Caco-2 (cell line): ENCODE measurements around the gene SH3RF1. TPM values are rescaled to one million over a fixed set of nuclear protein-coding genes. Genes with fewer than 3 reads are reported as not detected.

Experiments
- BruUV-seq: library from RNA; stranded (reverse); fragments of 400-500 nt; replicated peaks from 2 replicates; lab custom pipeline; 2021; lab: Mats Ljungman, UMichigan
- CTCF ChIA-PET: fragments of 300-600 bp; sonication (Branson Sonifier 250); formaldehyde crosslinking; loops from one replicate; lab custom pipeline; 2022; ENCODE audit warnings: antibody characterized with exemption; lab: Charles Lee
- POLR2A ChIA-PET: fragments of 300-600 bp; sonication (Branson Sonifier 250); formaldehyde crosslinking; loops from one replicate; lab custom pipeline; 2022; ENCODE audit warnings: antibody characterized with exemption; lab: Charles Lee
- DNase-seq, 2 experiments: peaks; one replicate each; pipeline versions ENCODE4 v3.0.0 to v3.0.0-alpha.2; 2020 to 2022
- H3K27me3 ChIP-seq: replicated peaks from 2 replicates; pipeline ENCODE4 v1.6.0; 2011; ENCODE audit warnings: low read length; ENCODE audit not compliant: control insufficient read depth, insufficient read depth
- H3K36me3 ChIP-seq: 2 replicates; pipeline ENCODE4 v1.5.1; 2011; ENCODE audit warnings: low read length; ENCODE audit not compliant: control insufficient read depth, insufficient read depth
- H3K4me1 ChIP-seq: fragments of 250-450 bp; sonication (Bioruptor Pico); 2 replicates; pipeline ENCODE4 v1.5.1; 2020; ENCODE audit warnings: mild to moderate bottlenecking
- H3K4me3 ChIP-seq: 2 replicates; pipeline ENCODE4 v1.5.1; 2011; ENCODE audit warnings: low read depth, mild to moderate bottlenecking, control low read depth, low read length
- H3K9me3 ChIP-seq: fragments of 250-450 bp; sonication (Bioruptor Pico); 2 replicates; pipeline ENCODE4 v1.5.1; 2020; ENCODE audit warnings: mild to moderate bottlenecking, moderate library complexity
- H3K27ac Mint-ChIP-seq: one replicate; pipeline ENCODE4 v1.8.0; 2022; ENCODE audit warnings: mixed read lengths; ENCODE audit not compliant: unreplicated experiment
- H3K27me3 Mint-ChIP-seq: one replicate; pipeline ENCODE4 v1.8.0; 2022; ENCODE audit warnings: mixed read lengths; ENCODE audit not compliant: insufficient read depth, unreplicated experiment
- H3K36me3 Mint-ChIP-seq: one replicate; pipeline ENCODE4 v1.8.0; 2022; ENCODE audit warnings: mild to moderate bottlenecking, mixed read lengths; ENCODE audit not compliant: insufficient read depth, unreplicated experiment
- H3K4me1 Mint-ChIP-seq: one replicate; pipeline ENCODE4 v1.8.0; 2022; ENCODE audit warnings: low read depth, mixed read lengths; ENCODE audit not compliant: unreplicated experiment
- H3K4me3 Mint-ChIP-seq: one replicate; pipeline ENCODE4 v1.8.0; 2022; ENCODE audit warnings: mild to moderate bottlenecking, moderate library complexity, mixed read lengths; ENCODE audit not compliant: unreplicated experiment
- H3K9me3 Mint-ChIP-seq: one replicate; pipeline ENCODE4 v1.8.0; 2022; ENCODE audit warnings: mixed read lengths; ENCODE audit not compliant: unreplicated experiment
- CTCF ChIP-seq, 2 experiments: fragments of 200-600 bp in 1 of 2; IDR thresholded peaks; 1 replicate in 1 of 2; 2 replicates in 1 of 2; pipeline versions ENCODE4 v1.5.1 to v1.8.0; 2011 to 2022; ENCODE audit warnings: antibody characterized with exemption in 1 of 2, control low read depth in 1 of 2, inconsistent platforms in 1 of 2, low read depth in 1 of 2, low read length in 1 of 2, mild to moderate bottlenecking in 1 of 2, moderate library complexity in 1 of 2; ENCODE audit not compliant: insufficient read depth in 1 of 2, severe bottlenecking in 1 of 2, unreplicated experiment in 1 of 2
- intact Hi-C: fragments of 100-400 bp; cut with micrococcal nuclease; formaldehyde crosslinking; loops from one replicate; pipeline ENCODE4 v1.10.0; 2022; ENCODE audit not compliant: unreplicated experiment
- total RNA-seq: library from RNA; stranded (reverse); gene quantifications from 2 replicates; pipeline ENCODE4 v1.2.3, GENCODE V29; 2022

Gene SH3RF1
- total RNA-seq, 1 experiment from 2014 or later = 25.1 TPM

GRCh38 chr4:169245061-169245460 lies 25.7 kb downstream of the SH3RF1 start:
- H3K4me3 ChIP-seq = no peak overlapping the region
- Mint-ChIP-seq H3K9me3 (no peaks in the 10 kb centered on the region), H3K27me3 (no peaks in the 10 kb centered on the region), H3K36me3 (peaks cover 11% of the 10 kb centered on the region), H3K4me1 (peaks cover 29% of the 10 kb centered on the region), H3K4me3 (no peak overlapping the region), H3K27ac (no peak overlapping the region)
- no peak for TF ChIP-seq CTCF (IDR thresholded peaks at IDR 0.05; ENCODE audit: insufficient read depth in 1 of 2, low read depth in 1 of 2, low read length in 1 of 2, severe bottlenecking in 1 of 2, unreplicated experiment in 1 of 2)
- no peaks in the 10 kb centered on the region for H3K36me3 ChIP-seq
- ChIA-PET POLR2A (no interaction called here), CTCF (no interaction called here)
- H3K9me3 ChIP-seq = no peaks in the 10 kb centered on the region
- intact Hi-C loops = no loop called here
- H3K4me1 ChIP-seq = peaks cover 20% of the 10 kb centered on the region
- DNase-seq = no peak
- H3K27me3 ChIP-seq = no peaks in the 10 kb centered on the region
- BruUV-seq = no TSS peak

- H3K4me1 ChIP-seq = peaks cover 10% of the 10 kb centered on the region
- H3K36me3 Mint-ChIP-seq = peaks cover 11% of the 10 kb centered on the region
- intact Hi-C loops = no loop called here
- H3K9me3 Mint-ChIP-seq = no peaks in the 10 kb centered on the region
- H3K4me1 Mint-ChIP-seq = peaks cover 21% of the 10 kb centered on the region
- H3K36me3 ChIP-seq = no peaks in the 10 kb centered on the region
- no peak overlapping the region for H3K4me3 ChIP-seq
- DNase-seq = peak in 1 of 2 experiments; percentile 10
- no TSS peak for BruUV-seq
- H3K27ac Mint-ChIP-seq = no peak overlapping the region
- H3K4me3 Mint-ChIP-seq = no peak overlapping the region
- no peak for TF ChIP-seq CTCF (IDR thresholded peaks at IDR 0.05; ENCODE audit: insufficient read depth in 1 of 2, low read depth in 1 of 2, low read length in 1 of 2, severe bottlenecking in 1 of 2, unreplicated experiment in 1 of 2)
- CTCF ChIA-PET = no interaction called here
- H3K27me3 ChIP-seq = no peaks in the 10 kb centered on the region
- H3K27me3 Mint-ChIP-seq = no peaks in the 10 kb centered on the region
- no peaks in the 10 kb centered on the region for H3K9me3 ChIP-seq
- POLR2A ChIA-PET = no interaction called here
These were observed 26.7 kb downstream of the SH3RF1 start for GRCh38 chr4:169243825-169244609.

GRCh38 chr4:169241464-169241863 lies 29.3 kb downstream of the SH3RF1 start:
- Mint-ChIP-seq H3K4me1 (peaks cover 10% of the 10 kb centered on the region), H3K27me3 (no peaks in the 10 kb centered on the region), H3K9me3 (no peaks in the 10 kb centered on the region), H3K4me3 (no peak overlapping the region), H3K27ac (no peak overlapping the region), H3K36me3 (peaks cover 6% of the 10 kb centered on the region)
- no TSS peak for BruUV-seq
- no peaks in the 10 kb centered on the region for H3K9me3 ChIP-seq
- no peaks in the 10 kb centered on the region for H3K36me3 ChIP-seq
- ChIA-PET CTCF (no interaction called here), POLR2A (no interaction called here)
- no peak for TF ChIP-seq CTCF (IDR thresholded peaks at IDR 0.05; ENCODE audit: insufficient read depth in 1 of 2, low read depth in 1 of 2, low read length in 1 of 2, severe bottlenecking in 1 of 2, unreplicated experiment in 1 of 2)
- H3K27me3 ChIP-seq = no peaks in the 10 kb centered on the region
- H3K4me1 ChIP-seq = peaks cover 5% of the 10 kb centered on the region; the same call in 1 of the 2 replicates
- no peak for DNase-seq
- H3K4me3 ChIP-seq = no peak overlapping the region
- intact Hi-C loops = no loop called here
